ENCODE results near the gene FCAMR.

Gene FCAMR

GRCh38 chr1:206971029-206971655 lies 882 bp upstream of the FCAMR start:
- Histone ChIP-seq H3K27ac (ENCODE audit: low read length) (no peak overlapping the region), H3K27me3 (ENCODE audit: control insufficient read depth in 1 of 2, insufficient read depth in 2 of 2, low read length in 2 of 2) (no peaks in the 10 kb centered on the region), H3K36me3 (ENCODE audit: control insufficient read depth in 2 of 2, insufficient read depth in 2 of 2, low read length in 2 of 2) (no peaks in the 10 kb centered on the region), H3K9ac (ENCODE audit: low read length in 2 of 2) (no peak overlapping the region), H3K9me3 (ENCODE audit: control insufficient read depth in 2 of 2, low read length in 2 of 2) (no peaks in the 10 kb centered on the region), H3K4me1 (ENCODE audit: control insufficient read depth, insufficient read depth, low read length) (no peaks in the 10 kb centered on the region), H3K4me3 (ENCODE audit: low read length in 2 of 2) (no peak overlapping the region)

- Histone ChIP-seq H3K4me1 (ENCODE audit: control insufficient read depth, insufficient read depth, low read length) (no peaks in the 10 kb centered on the region), H3K9ac (ENCODE audit: low read length in 2 of 2) (no peak overlapping the region)
Measured at GRCh38 chr1:206969090-206969489, 1.2 kb downstream of the FCAMR start.

GRCh38 chr1:206967096-206967849 lies 3.0 kb downstream of the FCAMR start:
- Histone ChIP-seq H3K27ac (ENCODE audit: low read length) (no peak overlapping the region), H3K9me3 (ENCODE audit: control insufficient read depth in 2 of 2, low read length in 2 of 2) (no peaks in the 10 kb centered on the region), H3K36me3 (ENCODE audit: control insufficient read depth in 2 of 2, insufficient read depth in 2 of 2, low read length in 2 of 2) (no peaks in the 10 kb centered on the region), H3K9ac (ENCODE audit: low read length in 2 of 2) (no peak overlapping the region), H3K27me3 (ENCODE audit: control insufficient read depth in 1 of 2, insufficient read depth in 2 of 2, low read length in 2 of 2) (no peaks in the 10 kb centered on the region), H3K4me1 (ENCODE audit: control insufficient read depth, insufficient read depth, low read length) (no peaks in the 10 kb centered on the region), H3K4me3 (ENCODE audit: low read length in 2 of 2) (no peak overlapping the region)

More at GRCh38 chr1:206969090-206969489, 1.2 kb downstream of the FCAMR start:
- Histone ChIP-seq H3K27me3 (ENCODE audit: control insufficient read depth in 1 of 2, insufficient read depth in 2 of 2, low read length in 2 of 2) (no peaks in the 10 kb centered on the region), H3K27ac (ENCODE audit: low read length) (no peak overlapping the region), H3K4me3 (ENCODE audit: low read length in 2 of 2) (no peak overlapping the region), H3K36me3 (ENCODE audit: control insufficient read depth in 2 of 2, insufficient read depth in 2 of 2, low read length in 2 of 2) (no peaks in the 10 kb centered on the region), H3K9me3 (ENCODE audit: control insufficient read depth in 2 of 2, low read length in 2 of 2) (no peaks in the 10 kb centered on the region)

GRCh38 chr1:206965781-206966180 lies 4.5 kb downstream of the FCAMR start:
- H3K4me3 ChIP-seq (ENCODE audit: low read length in 2 of 2): no peak overlapping the region
- H3K27me3 ChIP-seq (ENCODE audit: control insufficient read depth in 1 of 2, insufficient read depth in 2 of 2, low read length in 2 of 2): no peaks in the 10 kb centered on the region
- no peaks in the 10 kb centered on the region for H3K4me1 ChIP-seq (ENCODE audit: control insufficient read depth, insufficient read depth, low read length)

GRCh38 chr1:206963740-206964139 lies 6.5 kb downstream of the FCAMR start:
- no peak overlapping the region for H3K27ac ChIP-seq (ENCODE audit: low read length)
- no peaks in the 10 kb centered on the region for H3K27me3 ChIP-seq (ENCODE audit: control insufficient read depth in 1 of 2, insufficient read depth in 2 of 2, low read length in 2 of 2)
- no peak overlapping the region for H3K9ac ChIP-seq (ENCODE audit: low read length in 2 of 2)

More at GRCh38 chr1:206965781-206966180, 4.5 kb downstream of the FCAMR start:
- H3K27ac ChIP-seq (ENCODE audit: low read length): no peak overlapping the region
- H3K9ac ChIP-seq (ENCODE audit: low read length in 2 of 2): no peak overlapping the region
- H3K9me3 ChIP-seq (ENCODE audit: control insufficient read depth in 2 of 2, low read length in 2 of 2): no peaks in the 10 kb centered on the region
- no peaks in the 10 kb centered on the region for H3K36me3 ChIP-seq (ENCODE audit: control insufficient read depth in 2 of 2, insufficient read depth in 2 of 2, low read length in 2 of 2)

GRCh38 chr1:206963119-206963712 lies 7.0 kb downstream of the FCAMR start:
- Histone ChIP-seq H3K27ac (ENCODE audit: low read length) (no peak overlapping the region), H3K4me1 (ENCODE audit: control insufficient read depth, insufficient read depth, low read length) (no peaks in the 10 kb centered on the region), H3K27me3 (ENCODE audit: control insufficient read depth in 1 of 2, insufficient read depth in 2 of 2, low read length in 2 of 2) (no peaks in the 10 kb centered on the region), H3K4me3 (ENCODE audit: low read length in 2 of 2) (no peak overlapping the region), H3K9ac (ENCODE audit: low read length in 2 of 2) (no peak overlapping the region), H3K36me3 (ENCODE audit: control insufficient read depth in 2 of 2, insufficient read depth in 2 of 2, low read length in 2 of 2) (no peaks in the 10 kb centered on the region), H3K9me3 (ENCODE audit: control insufficient read depth in 2 of 2, low read length in 2 of 2) (no peaks in the 10 kb centered on the region)

More at GRCh38 chr1:206963740-206964139, 6.5 kb downstream of the FCAMR start:
- no peaks in the 10 kb centered on the region for H3K4me1 ChIP-seq (ENCODE audit: control insufficient read depth, insufficient read depth, low read length)
- H3K9me3 ChIP-seq (ENCODE audit: control insufficient read depth in 2 of 2, low read length in 2 of 2): no peaks in the 10 kb centered on the region
- H3K4me3 ChIP-seq (ENCODE audit: low read length in 2 of 2): no peak overlapping the region
- H3K36me3 ChIP-seq (ENCODE audit: control insufficient read depth in 2 of 2, insufficient read depth in 2 of 2, low read length in 2 of 2): no peaks in the 10 kb centered on the region

GRCh38 chr1:206962272-206962671 lies 8.0 kb downstream of the FCAMR start:
- Histone ChIP-seq H3K9ac (ENCODE audit: low read length in 2 of 2) (no peak overlapping the region), H3K4me3 (ENCODE audit: low read length in 2 of 2) (no peak overlapping the region), H3K36me3 (ENCODE audit: control insufficient read depth in 2 of 2, insufficient read depth in 2 of 2, low read length in 2 of 2) (no peaks in the 10 kb centered on the region), H3K4me1 (ENCODE audit: control insufficient read depth, insufficient read depth, low read length) (no peaks in the 10 kb centered on the region), H3K27me3 (ENCODE audit: control insufficient read depth in 1 of 2, insufficient read depth in 2 of 2, low read length in 2 of 2) (no peaks in the 10 kb centered on the region), H3K27ac (ENCODE audit: low read length) (no peak overlapping the region), H3K9me3 (ENCODE audit: control insufficient read depth in 2 of 2, low read length in 2 of 2) (no peaks in the 10 kb centered on the region)

- H3K9ac ChIP-seq (ENCODE audit: low read length in 2 of 2): no peak overlapping the region
- no peak overlapping the region for H3K27ac ChIP-seq (ENCODE audit: low read length)
- H3K9me3 ChIP-seq (ENCODE audit: control insufficient read depth in 2 of 2, low read length in 2 of 2): no peaks in the 10 kb centered on the region
- H3K27me3 ChIP-seq (ENCODE audit: control insufficient read depth in 1 of 2, insufficient read depth in 2 of 2, low read length in 2 of 2): no peaks in the 10 kb centered on the region
- no peaks in the 10 kb centered on the region for H3K4me1 ChIP-seq (ENCODE audit: control insufficient read depth, insufficient read depth, low read length)
- H3K36me3 ChIP-seq (ENCODE audit: control insufficient read depth in 2 of 2, insufficient read depth in 2 of 2, low read length in 2 of 2): no peaks in the 10 kb centered on the region
- no peak overlapping the region for H3K4me3 ChIP-seq (ENCODE audit: low read length in 2 of 2)
Measured at GRCh38 chr1:206961668-206962067, 8.6 kb downstream of the FCAMR start.

- Histone ChIP-seq H3K4me1 (ENCODE audit: control insufficient read depth, insufficient read depth, low read length) (no peaks in the 10 kb centered on the region), H3K27ac (ENCODE audit: low read length) (no peak overlapping the region), H3K27me3 (ENCODE audit: control insufficient read depth in 1 of 2, insufficient read depth in 2 of 2, low read length in 2 of 2) (no peaks in the 10 kb centered on the region), H3K9ac (ENCODE audit: low read length in 2 of 2) (no peak overlapping the region), H3K9me3 (ENCODE audit: control insufficient read depth in 2 of 2, low read length in 2 of 2) (no peaks in the 10 kb centered on the region), H3K4me3 (ENCODE audit: low read length in 2 of 2) (no peak overlapping the region), H3K36me3 (ENCODE audit: control insufficient read depth in 2 of 2, insufficient read depth in 2 of 2, low read length in 2 of 2) (no peaks in the 10 kb centered on the region)
Measured at GRCh38 chr1:206960676-206961386, 9.4 kb downstream of the FCAMR start.

GRCh38 chr1:206958144-206958543 lies 12.1 kb downstream of the FCAMR start:
- no peaks in the 10 kb centered on the region for H3K9me3 ChIP-seq (ENCODE audit: control insufficient read depth in 2 of 2, low read length in 2 of 2)
- H3K27ac ChIP-seq (ENCODE audit: low read length): no peak overlapping the region
- H3K9ac ChIP-seq (ENCODE audit: low read length in 2 of 2): no peak overlapping the region
- peaks cover 5% of the 10 kb centered on the region for H3K4me1 ChIP-seq (ENCODE audit: control insufficient read depth, insufficient read depth, low read length)
- no peaks in the 10 kb centered on the region for H3K36me3 ChIP-seq (ENCODE audit: control insufficient read depth in 2 of 2, insufficient read depth in 2 of 2, low read length in 2 of 2)
- no peaks in the 10 kb centered on the region for H3K27me3 ChIP-seq (ENCODE audit: control insufficient read depth in 1 of 2, insufficient read depth in 2 of 2, low read length in 2 of 2)
- H3K4me3 ChIP-seq (ENCODE audit: low read length in 2 of 2): no peak overlapping the region

Measured in stomach smooth muscle (tissue), 2 donors.